Measurements from ENCODE around the gene TNRC6B. TPM values are rescaled to one million over a fixed set of nuclear protein-coding genes. Genes with fewer than 3 reads are reported as not detected.
A peak's percentile ranks its signal among the peaks of the same experiment; 100 is the strongest.
"Not testable (repeated sequence)": the region's sequence is repeated elsewhere in the genome, so short reads cannot be mapped to it uniquely, and the experiment has no call there.

Gene TNRC6B
- polyA plus RNA-seq, 2 donors = 2.3 to 8.2 TPM

GRCh38 chr22:40197421-40197820, 19.7 kb downstream of the TNRC6B start:
- 28 to 57% methylated on average over 9 of the region's 9 CpGs for WGBS, 2 donors
- not testable (repeated sequence) for H3K27me3 ChIP-seq (ENCODE audit: control insufficient read depth in 1 of 2, insufficient read depth in 2 of 2, low read length in 2 of 2); H3K4me3 ChIP-seq (ENCODE audit: low read depth in 1 of 2, low read length in 2 of 2); H3K4me1 ChIP-seq (ENCODE audit: control insufficient read depth in 2 of 2, insufficient read depth in 2 of 2, low read length in 1 of 2); H3K36me3 ChIP-seq (ENCODE audit: control insufficient read depth in 2 of 2, insufficient read depth in 2 of 2, low read length in 1 of 2); H3K9me3 ChIP-seq (ENCODE audit: control insufficient read depth in 2 of 2, insufficient read depth in 1 of 2, low read depth in 1 of 2, low read length in 1 of 2)
- H3K27ac ChIP-seq (ENCODE audit: low read depth in 2 of 2, low read length in 1 of 2) = peak overlapping the region in 1 of 2 donors; percentile 8

- peaks cover 2 to 6% of the 10 kb centered on the region in 2 donors for H3K4me1 ChIP-seq (ENCODE audit: control insufficient read depth in 2 of 2, insufficient read depth in 2 of 2, low read length in 1 of 2)
- H3K27ac ChIP-seq (ENCODE audit: low read depth in 2 of 2, low read length in 1 of 2) = no peak overlapping the region
- H3K9me3 ChIP-seq (ENCODE audit: control insufficient read depth in 2 of 2, insufficient read depth in 1 of 2, low read depth in 1 of 2, low read length in 1 of 2) = no peaks in the 10 kb centered on the region
- H3K4me3 ChIP-seq (ENCODE audit: low read depth in 1 of 2, low read length in 2 of 2) = no peak overlapping the region
- WGBS, 2 donors = 92% methylated on average over 3 of the region's 3 CpGs
- no peaks in the 10 kb centered on the region for H3K27me3 ChIP-seq (ENCODE audit: control insufficient read depth in 1 of 2, insufficient read depth in 2 of 2, low read length in 2 of 2)
- H3K36me3 ChIP-seq (ENCODE audit: control insufficient read depth in 2 of 2, insufficient read depth in 2 of 2, low read length in 1 of 2) = peaks cover 0 to 3% of the 10 kb centered on the region in 2 donors
Measured at GRCh38 chr22:40198733-40199132, 21.0 kb downstream of the TNRC6B start.

- Histone ChIP-seq H3K27me3 (ENCODE audit: control insufficient read depth in 1 of 2, insufficient read depth in 2 of 2, low read length in 2 of 2) (no peaks in the 10 kb centered on the region), H3K4me3 (ENCODE audit: low read depth in 1 of 2, low read length in 2 of 2) (no peak overlapping the region), H3K4me1 (ENCODE audit: control insufficient read depth in 2 of 2, insufficient read depth in 2 of 2, low read length in 1 of 2) (peaks cover under 1 to 7% of the 10 kb centered on the region in 2 donors), H3K27ac (ENCODE audit: low read depth in 2 of 2, low read length in 1 of 2) (no peak overlapping the region), H3K36me3 (ENCODE audit: control insufficient read depth in 2 of 2, insufficient read depth in 2 of 2, low read length in 1 of 2) (peaks cover 0 to 3% of the 10 kb centered on the region in 2 donors), H3K9me3 (ENCODE audit: control insufficient read depth in 2 of 2, insufficient read depth in 1 of 2, low read depth in 1 of 2, low read length in 1 of 2) (no peaks in the 10 kb centered on the region)
- 89 to 92% methylated on average over 2 of the region's 2 CpGs for WGBS, 2 donors
Measured at GRCh38 chr22:40199223-40199622, 21.5 kb downstream of the TNRC6B start.

GRCh38 chr22:40199852-40200251, 22.1 kb downstream of the TNRC6B start:
- H3K9me3 ChIP-seq (ENCODE audit: control insufficient read depth in 2 of 2, insufficient read depth in 1 of 2, low read depth in 1 of 2, low read length in 1 of 2) = no peaks in the 10 kb centered on the region
- H3K4me1 ChIP-seq (ENCODE audit: control insufficient read depth in 2 of 2, insufficient read depth in 2 of 2, low read length in 1 of 2) = peaks cover 0 to 10% of the 10 kb centered on the region in 2 donors
- H3K27ac ChIP-seq (ENCODE audit: low read depth in 2 of 2, low read length in 1 of 2) = no peak overlapping the region
- H3K4me3 ChIP-seq (ENCODE audit: low read depth in 1 of 2, low read length in 2 of 2) = no peak overlapping the region
- H3K36me3 ChIP-seq (ENCODE audit: control insufficient read depth in 2 of 2, insufficient read depth in 2 of 2, low read length in 1 of 2) = no peaks in the 10 kb centered on the region
- 93 to 95% methylated on average over 7 of the region's 7 CpGs for WGBS, 2 donors
- H3K27me3 ChIP-seq (ENCODE audit: control insufficient read depth in 1 of 2, insufficient read depth in 2 of 2, low read length in 2 of 2) = no peaks in the 10 kb centered on the region

- no peak overlapping the region for H3K4me3 ChIP-seq (ENCODE audit: low read depth in 1 of 2, low read length in 2 of 2)
- no peaks in the 10 kb centered on the region for H3K36me3 ChIP-seq (ENCODE audit: control insufficient read depth in 2 of 2, insufficient read depth in 2 of 2, low read length in 1 of 2)
- no peaks in the 10 kb centered on the region for H3K27me3 ChIP-seq (ENCODE audit: control insufficient read depth in 1 of 2, insufficient read depth in 2 of 2, low read length in 2 of 2)
- no peaks in the 10 kb centered on the region for H3K9me3 ChIP-seq (ENCODE audit: control insufficient read depth in 2 of 2, insufficient read depth in 1 of 2, low read depth in 1 of 2, low read length in 1 of 2)
- peaks cover 0 to 10% of the 10 kb centered on the region in 2 donors for H3K4me1 ChIP-seq (ENCODE audit: control insufficient read depth in 2 of 2, insufficient read depth in 2 of 2, low read length in 1 of 2)
- no peak overlapping the region for H3K27ac ChIP-seq (ENCODE audit: low read depth in 2 of 2, low read length in 1 of 2)
- 83 to 86% methylated on average over 7 of the region's 7 CpGs for WGBS, 2 donors
Measured at GRCh38 chr22:40200795-40201530, 23.2 kb downstream of the TNRC6B start.

- H3K27ac ChIP-seq (ENCODE audit: low read depth in 2 of 2, low read length in 1 of 2) = peak overlapping the region in 1 of 2 donors; percentile 13
- no peaks in the 10 kb centered on the region for H3K36me3 ChIP-seq (ENCODE audit: control insufficient read depth in 2 of 2, insufficient read depth in 2 of 2, low read length in 1 of 2)
- H3K27me3 ChIP-seq (ENCODE audit: control insufficient read depth in 1 of 2, insufficient read depth in 2 of 2, low read length in 2 of 2) = no peaks in the 10 kb centered on the region
- H3K9me3 ChIP-seq (ENCODE audit: control insufficient read depth in 2 of 2, insufficient read depth in 1 of 2, low read depth in 1 of 2, low read length in 1 of 2) = no peaks in the 10 kb centered on the region
- H3K4me3 ChIP-seq (ENCODE audit: low read depth in 1 of 2, low read length in 2 of 2) = no peak overlapping the region
- WGBS, 2 donors = 77 to 85% methylated on average over 9 of the region's 9 CpGs
- H3K4me1 ChIP-seq (ENCODE audit: control insufficient read depth in 2 of 2, insufficient read depth in 2 of 2, low read length in 1 of 2) = peaks cover 0 to 10% of the 10 kb centered on the region in 2 donors
Measured at GRCh38 chr22:40202225-40202944, 24.7 kb downstream of the TNRC6B start.

- Histone ChIP-seq H3K4me1 (ENCODE audit: control insufficient read depth in 2 of 2, insufficient read depth in 2 of 2, low read length in 1 of 2) (peaks cover 0 to 7% of the 10 kb centered on the region in 2 donors), H3K4me3 (ENCODE audit: low read depth in 1 of 2, low read length in 2 of 2) (no peak overlapping the region), H3K27ac (ENCODE audit: low read depth in 2 of 2, low read length in 1 of 2) (peak overlapping the region; percentile 0 to 30), H3K27me3 (ENCODE audit: control insufficient read depth in 1 of 2, insufficient read depth in 2 of 2, low read length in 2 of 2) (no peaks in the 10 kb centered on the region), H3K36me3 (ENCODE audit: control insufficient read depth in 2 of 2, insufficient read depth in 2 of 2, low read length in 1 of 2) (no peaks in the 10 kb centered on the region), H3K9me3 (ENCODE audit: control insufficient read depth in 2 of 2, insufficient read depth in 1 of 2, low read depth in 1 of 2, low read length in 1 of 2) (no peaks in the 10 kb centered on the region)
- WGBS, 2 donors = 47 to 49% methylated on average over 5 of the region's 5 CpGs
Measured at GRCh38 chr22:40203572-40203971, 25.8 kb downstream of the TNRC6B start.

GRCh38 chr22:40204321-40205116, 26.8 kb downstream of the TNRC6B start:
- H3K9me3 ChIP-seq (ENCODE audit: control insufficient read depth in 2 of 2, insufficient read depth in 1 of 2, low read depth in 1 of 2, low read length in 1 of 2) = no peaks in the 10 kb centered on the region
- H3K4me1 ChIP-seq (ENCODE audit: control insufficient read depth in 2 of 2, insufficient read depth in 2 of 2, low read length in 1 of 2) = peaks cover 0 to 7% of the 10 kb centered on the region in 2 donors
- no peaks in the 10 kb centered on the region for H3K36me3 ChIP-seq (ENCODE audit: control insufficient read depth in 2 of 2, insufficient read depth in 2 of 2, low read length in 1 of 2)
- H3K27me3 ChIP-seq (ENCODE audit: control insufficient read depth in 1 of 2, insufficient read depth in 2 of 2, low read length in 2 of 2) = no peaks in the 10 kb centered on the region
- H3K27ac ChIP-seq (ENCODE audit: low read depth in 2 of 2, low read length in 1 of 2) = peak overlapping the region; percentile 31 to 60
- no peak overlapping the region for H3K4me3 ChIP-seq (ENCODE audit: low read depth in 1 of 2, low read length in 2 of 2)
- WGBS, 2 donors = 53 to 60% methylated on average over 5 of the region's 5 CpGs

- 92 to 95% methylated on average over 15 of the region's 15 CpGs for WGBS, 2 donors
- H3K4me1 ChIP-seq (ENCODE audit: control insufficient read depth in 2 of 2, insufficient read depth in 2 of 2, low read length in 1 of 2) = peaks cover 0 to 7% of the 10 kb centered on the region in 2 donors
- H3K27ac ChIP-seq (ENCODE audit: low read depth in 2 of 2, low read length in 1 of 2) = no peak overlapping the region
- H3K9me3 ChIP-seq (ENCODE audit: control insufficient read depth in 2 of 2, insufficient read depth in 1 of 2, low read depth in 1 of 2, low read length in 1 of 2) = no peaks in the 10 kb centered on the region
- no peak overlapping the region for H3K4me3 ChIP-seq (ENCODE audit: low read depth in 1 of 2, low read length in 2 of 2)
- H3K27me3 ChIP-seq (ENCODE audit: control insufficient read depth in 1 of 2, insufficient read depth in 2 of 2, low read length in 2 of 2) = no peaks in the 10 kb centered on the region
- H3K36me3 ChIP-seq (ENCODE audit: control insufficient read depth in 2 of 2, insufficient read depth in 2 of 2, low read length in 1 of 2) = no peaks in the 10 kb centered on the region
Measured at GRCh38 chr22:40206561-40206960, 28.8 kb downstream of the TNRC6B start.
